Fibroblast of peridontal ligament (primary cell): ENCODE data around the gene RALA.
A peak's percentile ranks its signal among the peaks of the same experiment; 100 is the strongest.
"Not testable (repeated sequence)": the region's sequence is repeated elsewhere in the genome, so short reads cannot be mapped to it uniquely, and the experiment has no call there.

Experiments used
- DNase-seq: peaks from one replicate; pipeline ENCODE4 v3.0.0-alpha.2; 2010; ENCODE audit errors: extremely low read depth

Gene RALA

GRCh38 chr7:39683216-39683845, 60.0 kb downstream of the RALA start:
- DNase-seq = peak; percentile 68

GRCh38 chr7:39686261-39686924, 63.0 kb downstream of the RALA start:
- peak; percentile 90 for DNase-seq

- no peak for DNase-seq
Measured at GRCh38 chr7:39688611-39689480, 65.5 kb downstream of the RALA start.

DNA sequence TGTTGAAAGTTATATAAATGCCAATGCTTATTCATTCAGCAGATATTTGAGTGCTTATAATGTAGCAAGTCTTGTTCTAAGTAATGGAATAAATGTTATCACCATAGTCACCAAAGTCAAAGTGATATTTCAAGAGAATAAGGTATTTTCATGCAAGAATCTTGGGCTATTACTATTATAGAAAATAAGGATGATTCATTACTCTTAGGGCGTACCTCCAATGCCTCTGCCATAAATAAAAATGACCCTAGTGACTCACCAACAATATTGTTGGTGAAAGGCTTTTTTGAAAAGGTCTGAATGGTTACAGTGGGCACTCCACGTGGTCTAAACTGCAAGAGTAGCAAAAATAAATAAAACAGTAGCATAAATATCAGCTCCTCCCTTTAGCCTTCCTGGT, 68.4 kb downstream of the RALA start:
- peak; percentile 69 for DNase-seq

DNA sequence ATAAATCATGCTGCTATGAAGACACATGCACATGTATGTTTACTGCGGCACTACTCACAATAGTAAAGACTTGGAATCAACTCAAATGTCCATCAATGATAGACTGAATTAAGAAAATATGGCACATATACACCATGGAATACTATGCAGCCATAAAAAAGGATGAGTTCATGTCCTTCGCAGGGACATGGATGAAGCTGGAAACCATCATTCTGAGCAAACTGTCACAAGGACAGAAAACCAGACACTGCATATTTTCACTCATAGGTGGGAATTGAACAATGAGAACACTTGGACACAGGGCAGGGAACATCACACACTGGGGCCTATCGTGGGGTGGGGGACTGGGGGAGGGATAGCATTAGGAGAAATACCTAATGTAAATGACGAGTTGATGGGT, 69.7 kb downstream of the RALA start:
- not testable (repeated sequence) for DNase-seq

DNA sequence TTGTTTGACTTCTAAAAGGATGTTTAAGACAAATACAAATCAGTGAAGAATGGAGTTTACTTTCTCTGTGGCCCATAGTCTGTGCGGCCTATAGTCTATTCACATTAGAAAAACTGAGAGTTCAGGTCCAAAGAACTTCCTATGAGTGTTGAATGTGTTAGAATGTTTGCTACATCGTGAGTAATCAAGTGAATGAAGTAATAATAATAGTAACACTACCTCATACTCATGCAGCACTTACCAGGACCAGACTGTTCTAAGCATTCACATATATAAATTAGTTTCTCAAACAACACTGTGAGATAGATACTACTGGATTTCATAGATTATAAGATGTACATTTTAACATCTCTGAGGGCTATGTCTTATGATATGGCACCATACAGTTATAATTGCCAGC, 70.4 kb downstream of the RALA start:
- DNase-seq = no peak

GRCh38 chr7:39695852-39696586, 72.6 kb downstream of the RALA start:
- DNase-seq = no peak

- DNase-seq = no peak
Measured at GRCh38 chr7:39696631-39697030, 73.3 kb downstream of the RALA start.

GRCh38 chr7:39697483-39697882, 74.1 kb downstream of the RALA start:
- peak; percentile 80 for DNase-seq

DNA sequence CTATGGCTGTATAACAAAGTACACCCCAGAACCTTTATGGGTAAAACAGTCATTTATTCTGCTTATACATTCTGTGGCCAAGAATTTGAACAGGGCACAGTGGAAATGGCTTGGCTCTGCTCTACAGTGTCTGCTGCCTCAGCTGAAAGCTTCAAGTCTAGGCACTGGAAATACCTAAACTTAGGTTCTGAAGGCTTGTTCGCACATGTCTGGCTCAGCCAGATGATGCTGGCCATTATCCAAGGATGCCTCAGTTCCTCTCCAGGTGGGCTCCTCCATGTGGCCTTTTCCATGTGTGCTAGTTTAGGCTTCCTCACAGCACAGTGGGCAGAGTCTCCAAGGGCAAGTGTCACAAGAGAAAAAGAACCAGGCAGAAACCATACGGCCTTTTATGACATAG, 76.8 kb downstream of the RALA start:
- no peak for DNase-seq

DNA sequence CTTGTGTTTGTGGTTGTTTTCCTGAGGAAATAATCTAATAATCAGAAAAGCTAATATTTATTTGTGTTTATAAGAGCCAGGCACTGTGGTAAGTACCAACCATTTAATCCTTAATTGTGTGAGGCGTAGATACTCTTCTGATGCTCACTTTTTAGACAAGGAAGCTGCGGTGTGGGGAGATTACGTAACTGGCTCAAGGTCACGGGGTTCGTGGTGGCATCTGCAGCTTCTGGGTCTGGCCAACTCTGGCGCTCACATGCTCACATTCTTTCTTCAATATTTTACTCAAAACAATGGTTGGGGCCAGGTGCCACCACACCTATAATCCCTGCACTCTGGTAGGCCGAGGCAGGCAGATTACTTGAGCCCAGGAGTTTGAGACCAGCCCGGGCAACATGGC, 77.6 kb downstream of the RALA start:
- no peak for DNase-seq

GRCh38 chr7:39702133-39702532, 78.8 kb downstream of the RALA start:
- DNase-seq = no peak

DNA sequence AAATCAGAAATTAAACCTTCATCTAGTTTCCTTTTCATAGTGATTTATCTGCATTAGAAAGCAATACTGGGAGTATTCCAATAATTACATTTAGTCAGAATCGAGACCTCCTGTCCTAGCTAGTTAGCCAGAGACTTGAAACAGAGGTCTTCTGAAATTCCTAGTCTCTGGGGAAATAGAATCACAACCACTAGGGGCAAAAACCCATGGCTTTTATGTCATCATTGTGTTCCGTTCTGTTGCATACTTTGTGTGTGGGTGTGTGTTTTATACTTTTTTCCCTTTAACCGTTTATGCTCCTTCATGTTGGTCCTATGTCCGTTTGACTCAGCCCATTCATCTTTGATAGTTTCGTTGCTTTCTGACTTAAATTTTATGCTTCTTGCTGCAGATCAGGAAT, 79.8 kb downstream of the RALA start:
- peak; percentile 35 for DNase-seq

GRCh38 chr7:39709029-39709428, 85.7 kb downstream of the RALA start:
- DNase-seq = no peak

- DNase-seq = peak; percentile 99
Measured at GRCh38 chr7:39709768-39710311, 86.5 kb downstream of the RALA start.

GRCh38 chr7:39712751-39713150, 89.4 kb downstream of the RALA start:
- no peak for DNase-seq

- no peak for DNase-seq
Measured at GRCh38 chr7:39714447-39715091, 91.2 kb downstream of the RALA start.

DNA sequence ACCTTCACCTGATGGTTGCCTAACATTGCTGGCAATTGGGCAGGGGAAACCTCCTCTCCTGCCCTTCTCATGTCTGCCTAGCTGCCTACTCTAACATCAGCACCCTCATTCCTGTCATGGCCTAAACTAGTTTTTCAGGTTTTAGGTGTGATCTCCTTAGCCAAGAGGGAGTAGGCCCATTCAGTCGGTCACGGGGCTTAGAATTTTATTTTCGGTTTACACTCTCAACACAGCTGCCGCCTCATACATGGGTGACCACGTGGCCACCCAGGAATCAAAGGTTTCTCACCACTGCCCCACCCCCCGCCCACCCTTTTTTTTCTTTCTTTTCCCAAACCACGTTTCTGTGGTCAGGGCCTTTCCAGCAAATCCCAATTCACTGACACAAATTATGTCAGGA, 97.2 kb downstream of the RALA start:
- peak; percentile 80 for DNase-seq

GRCh38 chr7:39721345-39721744, 98.0 kb downstream of the RALA start:
- no peak for DNase-seq

GRCh38 chr7:39721919-39722597, 98.7 kb downstream of the RALA start:
- no peak for DNase-seq
